Upper lobe of left lung (tissue), 6 donors: ENCODE measurements around the gene RFXAP. TPM values are rescaled to one million over a fixed set of nuclear protein-coding genes. Genes with fewer than 3 reads are reported as not detected.

ENCODE experiments used
- ATAC-seq, 2 donors: fragments of 200-7000 bp; cut with Tn5 transposase; one replicate each; pipeline ENCODE4 v1.9.1; 2022; ENCODE audit warnings: mild to moderate bottlenecking in 2 of 2, moderate library complexity in 2 of 2; ENCODE audit not compliant: low FRiP score in 2 of 2
- DNase-seq, 2 donors: peaks; one replicate each; pipeline ENCODE4 v3.0.0-alpha.2; 2019 to 2020
- H3K27ac ChIP-seq, 4 donors: fragments of 200-600 bp; sonication (generic); one replicate each; pipeline ENCODE4 v1.5.1; 2016 to 2019
- H3K27me3 ChIP-seq, 4 donors: fragments of 200-600 bp; sonication (generic); one replicate each; pipeline ENCODE4 v1.5.1; 2017 to 2019
- H3K36me3 ChIP-seq, 4 donors: fragments of 200-600 bp; sonication (generic); one replicate each; pipeline ENCODE4 v1.5.1; 2016 to 2019
- H3K4me1 ChIP-seq, 4 donors: fragments of 200-600 bp; sonication (generic); one replicate each; pipeline ENCODE4 v1.5.1; 2018 to 2019
- H3K4me3 ChIP-seq, 4 donors: fragments of 200-600 bp; sonication (generic); one replicate each; pipeline ENCODE4 v1.5.1; 2017 to 2019; ENCODE audit warnings: mild to moderate bottlenecking in 2 of 4, moderate library complexity in 1 of 4
- H3K9me3 ChIP-seq, 4 donors: fragments of 200-600 bp; sonication (generic); one replicate each; pipeline ENCODE4 v1.5.1; 2018 to 2019
- CTCF ChIP-seq, 6 experiments: fragments of 450-650 bp in 4 of 6; fragments of 200-600 bp in 2 of 6; sonication (generic) in 2 of 6; IDR thresholded peaks; one replicate each; pipeline ENCODE4 v1.5.1; 2016 to 2019; ENCODE audit warnings: antibody characterized with exemption in 6 of 6
- EP300 ChIP-seq, 4 donors: sonication (generic); formaldehyde crosslinking; IDR thresholded peaks; one replicate each; pipeline ENCODE4 v1.5.1; 2017; ENCODE audit warnings: antibody characterized with exemption in 4 of 4, control low read depth in 2 of 4
- POLR2A ChIP-seq, 4 donors: fragments of 450-650 bp; IDR thresholded peaks; one replicate each; pipeline ENCODE4 v1.5.1; 2016 to 2017; ENCODE audit warnings: antibody characterized with exemption in 4 of 4, mild to moderate bottlenecking in 2 of 4
- POLR2AphosphoS5 ChIP-seq, 2 donors: sonication (generic); formaldehyde crosslinking; IDR thresholded peaks; one replicate each; pipeline ENCODE4 v1.5.1; 2017; ENCODE audit warnings: antibody characterized with exemption in 2 of 2
- WGBS, 2 donors: methylation state at CpG; one replicate each; pipeline ENCODE4 v1.1.5; 2017 to 2018; 5-methylcytosine and 5-hydroxymethylcytosine counted together
- total RNA-seq, 6 donors: library from RNA; depleted of rRNA in 4 of 6; stranded (reverse); fragments of >200 nt in 4 of 6; gene quantifications; one replicate each; pipeline versions ENCODE4 v1.1.0 to v1.2.1, GENCODE V29; 2016 to 2021
- donor health status: DM: no; HTN: no; CAD: no; lungs with moderate emphysema.
- donor health status: DM: no; HTN: yes; CAD: no; lungs with severe emphysema.

Gene RFXAP
- total RNA-seq, 6 donors from 2014 or later = 4.3 to 12.0 (median 6.7) TPM

DNA sequence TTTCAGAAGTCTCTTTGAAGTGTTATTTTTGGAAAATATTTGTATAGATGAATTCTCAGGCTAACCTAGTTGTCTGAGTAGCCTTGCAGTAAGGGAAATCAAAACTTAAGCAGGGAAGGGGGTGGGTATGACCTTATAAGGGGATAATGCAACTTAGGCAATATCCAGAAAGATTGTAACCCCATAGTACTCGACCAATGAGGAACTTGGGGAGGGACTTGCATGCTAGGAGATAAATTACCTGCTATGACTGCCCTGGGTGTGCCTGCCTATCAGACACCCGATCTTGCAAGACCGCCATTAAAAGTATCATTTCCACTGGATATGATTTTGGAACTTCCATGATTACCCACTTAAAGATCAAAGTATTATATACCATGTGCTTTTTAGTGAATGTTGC, 23.0 kb upstream of the RFXAP start:
- DNase-seq (no peak), ATAC-seq (no peak)
- H3K27me3 ChIP-seq = no peaks in the 10 kb centered on the region
- H3K4me1 ChIP-seq = no peaks in the 10 kb centered on the region
- TF ChIP-seq CTCF (IDR thresholded peaks at IDR 0.05) (no peak), POLR2AphosphoS5 (IDR thresholded peaks at IDR 0.05) (no peak), EP300 (IDR thresholded peaks at IDR 0.05) (no peak), POLR2A (IDR thresholded peaks at IDR 0.05) (no peak)
- no peak overlapping the region for H3K4me3 ChIP-seq
- H3K9me3 ChIP-seq = no peaks in the 10 kb centered on the region
- H3K36me3 ChIP-seq = no peaks in the 10 kb centered on the region
- H3K27ac ChIP-seq = no peak overlapping the region
- 76 to 80% methylated on average over 3 of the region's 3 CpGs for WGBS, 2 donors

DNA sequence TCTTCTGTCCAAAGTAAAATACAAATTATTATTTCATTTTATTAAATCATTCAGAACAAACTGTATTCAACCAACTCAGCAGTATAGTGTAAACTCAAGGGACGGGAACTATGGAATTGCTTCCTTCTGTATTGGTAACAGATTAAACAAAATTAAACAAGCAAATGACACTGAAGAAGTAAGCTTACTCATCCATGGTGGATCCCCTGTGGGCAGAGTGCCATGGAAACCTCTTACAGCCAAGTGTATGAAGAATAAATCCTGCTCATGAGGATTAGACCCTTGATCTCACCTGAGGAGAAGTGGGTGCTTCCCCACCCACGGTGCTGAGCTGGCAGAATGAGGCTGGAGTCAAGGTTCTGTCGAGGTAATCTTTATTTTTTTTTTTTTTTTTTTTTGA, 18.0 kb upstream of the RFXAP start:
- TF ChIP-seq POLR2A (IDR thresholded peaks at IDR 0.05) = no peak
- no peak for TF ChIP-seq EP300 (IDR thresholded peaks at IDR 0.05)
- TF ChIP-seq CTCF (IDR thresholded peaks at IDR 0.05) = no peak
- no peak for TF ChIP-seq POLR2AphosphoS5 (IDR thresholded peaks at IDR 0.05)
- H3K4me1 ChIP-seq = no peaks in the 10 kb centered on the region
- H3K36me3 ChIP-seq = no peaks in the 10 kb centered on the region
- 50 to 53% methylated on average over 3 of the region's 3 CpGs for WGBS, 2 donors
- DNase-seq = no peak
- ATAC-seq = no peak
- H3K4me3 ChIP-seq = no peak overlapping the region
- H3K27me3 ChIP-seq = no peaks in the 10 kb centered on the region
- H3K27ac ChIP-seq = no peak overlapping the region
- no peaks in the 10 kb centered on the region for H3K9me3 ChIP-seq

GRCh38 chr13:36804588-36804987, 14.4 kb upstream of the RFXAP start:
- Histone ChIP-seq H3K4me1 (no peaks in the 10 kb centered on the region), H3K9me3 (no peaks in the 10 kb centered on the region), H3K4me3 (no peak overlapping the region), H3K27me3 (no peaks in the 10 kb centered on the region), H3K27ac (no peak overlapping the region), H3K36me3 (no peaks in the 10 kb centered on the region)
- WGBS, 2 donors = 77 to 86% methylated on average over 6 of the region's 6 CpGs
- TF ChIP-seq POLR2AphosphoS5 (IDR thresholded peaks at IDR 0.05) (no peak), EP300 (IDR thresholded peaks at IDR 0.05) (no peak), POLR2A (IDR thresholded peaks at IDR 0.05) (no peak)
- no peak for DNase-seq
- no peak for ATAC-seq

GRCh38 chr13:36806102-36806501, 12.9 kb upstream of the RFXAP start:
- ATAC-seq (no peak), DNase-seq (no peak)
- no peaks in the 10 kb centered on the region for H3K27me3 ChIP-seq
- H3K4me1 ChIP-seq = no peaks in the 10 kb centered on the region
- WGBS, 2 donors = 92 to 98% methylated on average over 2 of the region's 2 CpGs
- TF ChIP-seq POLR2A (IDR thresholded peaks at IDR 0.05) = no peak
- TF ChIP-seq CTCF (IDR thresholded peaks at IDR 0.05) = no peak
- TF ChIP-seq POLR2AphosphoS5 (IDR thresholded peaks at IDR 0.05) = no peak
- no peak for TF ChIP-seq EP300 (IDR thresholded peaks at IDR 0.05)
- H3K36me3 ChIP-seq = no peaks in the 10 kb centered on the region
- no peaks in the 10 kb centered on the region for H3K9me3 ChIP-seq
- no peak overlapping the region for H3K27ac ChIP-seq
- no peak overlapping the region for H3K4me3 ChIP-seq

- Histone ChIP-seq H3K4me1 (no peaks in the 10 kb centered on the region), H3K27ac (no peak overlapping the region), H3K4me3 (no peak overlapping the region), H3K9me3 (no peaks in the 10 kb centered on the region), H3K27me3 (no peaks in the 10 kb centered on the region), H3K36me3 (no peaks in the 10 kb centered on the region)
- DNase-seq = no peak
- TF ChIP-seq POLR2AphosphoS5 (IDR thresholded peaks at IDR 0.05) (no peak), POLR2A (IDR thresholded peaks at IDR 0.05) (no peak), CTCF (IDR thresholded peaks at IDR 0.05) (no peak), EP300 (IDR thresholded peaks at IDR 0.05) (no peak)
- WGBS, 2 donors = 96 to 100% methylated on average over 2 of the region's 2 CpGs
- ATAC-seq = no peak
Measured at GRCh38 chr13:36807616-36808015, 11.4 kb upstream of the RFXAP start.
